Measurements from ENCODE around the gene CAPN1. TPM values are rescaled to one million over a fixed set of nuclear protein-coding genes. Genes with fewer than 3 reads are reported as not detected.

Gene CAPN1
- total and polyA plus RNA-seq, 2 of the 13 experiments (the other 11 are each of a cell fraction or from before 2014, with no cell fraction given), result 57.3 to 82.6 TPM

GRCh38 chr11:65186701-65187100, 5.0 kb downstream of the CAPN1 start:
- no peaks in the 10 kb centered on the region for H3K27me3 ChIP-seq (ENCODE audit: control insufficient read depth in 1 of 2, insufficient read depth in 2 of 2, low read length in 2 of 2)
- H2AFZ ChIP-seq (ENCODE audit: low read length), result no peak overlapping the region
- H3K79me2 ChIP-seq (ENCODE audit: insufficient read depth, low read length), result peaks cover 14% of the 10 kb centered on the region
- no peak for DNase-seq (ENCODE audit: low spot score)
- ChIA-PET POLR2A (no interaction called here), CTCF (ENCODE audit: low intra/inter-chr PET ratio, low total read pairs) (no interaction called here)
- over 99% methylated on average over 9 of the region's 9 CpGs for WGBS (ENCODE audit: low lambda C conversion rate)
- FAIRE-seq, result no peak
- H3K4me3 ChIP-seq (replicated peaks in 1 of 3; ENCODE audit: insufficient read depth in 1 of 3, low read depth in 2 of 3, low read length in 3 of 3), result no peak overlapping the region
- no peak overlapping the region for H3K27ac ChIP-seq (ENCODE audit: extremely low read length, insufficient read depth, low read length)
- intact Hi-C loops (cut with micrococcal nuclease; ENCODE audit: unreplicated experiment), result no loop called here
- TF ChIP-seq XBP1 (CRISPR knock-in tag; IDR thresholded peaks at IDR 0.05) (no peak), ARID2 (CRISPR knock-in tag; IDR thresholded peaks at IDR 0.05; ENCODE audit: borderline replicate concordance) (no peak), TFE3 (CRISPR knock-in tag; IDR thresholded peaks at IDR 0.05) (no peak), ZNF678 (CRISPR knock-in tag; IDR thresholded peaks at IDR 0.05) (no peak), ZBTB8A (CRISPR knock-in tag; IDR thresholded peaks at IDR 0.05; ENCODE audit: borderline replicate concordance, low read depth) (no peak), ZNF234 (CRISPR knock-in tag; conservative IDR thresholded peaks at IDR 0.05) (no peak), ZNF33A (CRISPR knock-in tag; IDR thresholded peaks at IDR 0.05; ENCODE audit: borderline replicate concordance) (no peak)
- no peak overlapping the region for H3K4me2 ChIP-seq (ENCODE audit: low read depth, low read length)
- H4K20me1 ChIP-seq (ENCODE audit: insufficient read depth, low read length), result no peaks in the 10 kb centered on the region
- peaks cover 8 to 39% of the 10 kb centered on the region in 2 experiments; a peak in 4 of 5 replicates for H3K36me3 ChIP-seq (replicated peaks in 1 of 2; ENCODE audit: control insufficient read depth in 1 of 2, insufficient read depth in 2 of 2, low read length in 2 of 2)
- H3K9ac ChIP-seq (ENCODE audit: insufficient read depth, low read depth, low read length), result no peak overlapping the region
- ATAC-seq, result no peak
- H3K4me1 ChIP-seq (ENCODE audit: insufficient read depth, low read length), result peaks cover 16% of the 10 kb centered on the region
- H3K9me3 ChIP-seq (ENCODE audit: low read length), result no peaks in the 10 kb centered on the region
- no TSS peak for BruUV-seq (replicated peaks)
- in situ Hi-C loops (cut with HindIII; ENCODE audit: extremely low pct_ligation_motif_present, low pct_unique_long_range_greater_than_20kb), result no loop called here

GRCh38 chr11:65187146-65187675, 5.5 kb downstream of the CAPN1 start:
- TF ChIP-seq FOSL2 (CRISPR knock-in tag; IDR thresholded peaks at IDR 0.05), result no peak
- TF ChIP-seq SSRP1 (CRISPR knock-in tag; IDR thresholded peaks at IDR 0.05), result no peak
- no peak for TF ChIP-seq ZKSCAN1 (IDR thresholded peaks at IDR 0.05; ENCODE audit: low read length)
- no peak for TF ChIP-seq NCOR1 (IDR thresholded peaks at IDR 0.05; ENCODE audit: borderline replicate concordance, low read length)
- TF ChIP-seq HIVEP1 (CRISPR knock-in tag; IDR thresholded peaks at IDR 0.05), result no peak
- TF ChIP-seq KDM4B (CRISPR knock-in tag; IDR thresholded peaks at IDR 0.05), result no peak
- no peak for TF ChIP-seq ZNF780A (CRISPR knock-in tag; IDR thresholded peaks at IDR 0.05)
- no peak for TF ChIP-seq SALL1 (CRISPR knock-in tag; IDR thresholded peaks at IDR 0.05)
- TF ChIP-seq ONECUT2 (CRISPR knock-in tag; IDR thresholded peaks at IDR 0.05), result no peak
- TF ChIP-seq ZNF770 (CRISPR knock-in tag; IDR thresholded peaks at IDR 0.05), result no peak
- no peak for TF ChIP-seq ZNF570 (CRISPR knock-in tag; IDR thresholded peaks at IDR 0.05; ENCODE audit: borderline replicate concordance)
- H3K4me3 ChIP-seq (replicated peaks in 1 of 3; ENCODE audit: insufficient read depth in 1 of 3, low read depth in 2 of 3, low read length in 3 of 3), result no peak overlapping the region
- ATAC-seq (no peak), DNase-seq (ENCODE audit: low spot score) (no peak), FAIRE-seq (no peak)
- no peak overlapping the region for H3K27ac ChIP-seq (ENCODE audit: extremely low read length, insufficient read depth, low read length)
- no peaks in the 10 kb centered on the region for H3K9me3 ChIP-seq (ENCODE audit: low read length)
- intact Hi-C loops (cut with micrococcal nuclease; ENCODE audit: unreplicated experiment), result no loop called here
- peaks cover 8 to 43% of the 10 kb centered on the region in 2 experiments; a peak in 4 of 5 replicates for H3K36me3 ChIP-seq (replicated peaks in 1 of 2; ENCODE audit: control insufficient read depth in 1 of 2, insufficient read depth in 2 of 2, low read length in 2 of 2)
- peaks cover 16% of the 10 kb centered on the region for H3K4me1 ChIP-seq (ENCODE audit: insufficient read depth, low read length)
- no peaks in the 10 kb centered on the region for H4K20me1 ChIP-seq (ENCODE audit: insufficient read depth, low read length)
- 100% methylated on average over 5 of the region's 6 CpGs for WGBS (ENCODE audit: low lambda C conversion rate)
- H3K9ac ChIP-seq (ENCODE audit: insufficient read depth, low read depth, low read length), result no peak overlapping the region
- H3K79me2 ChIP-seq (ENCODE audit: insufficient read depth, low read length), result peaks cover 10% of the 10 kb centered on the region
- no peaks in the 10 kb centered on the region for H3K27me3 ChIP-seq (ENCODE audit: control insufficient read depth in 1 of 2, insufficient read depth in 2 of 2, low read length in 2 of 2)
- H2AFZ ChIP-seq (ENCODE audit: low read length), result no peak overlapping the region
- CTCF ChIA-PET (ENCODE audit: low intra/inter-chr PET ratio, low total read pairs), result no interaction called here
- H3K4me2 ChIP-seq (ENCODE audit: low read depth, low read length), result no peak overlapping the region
- in situ Hi-C loops (cut with HindIII; ENCODE audit: extremely low pct_ligation_motif_present, low pct_unique_long_range_greater_than_20kb), result no loop called here
- no TSS peak for BruUV-seq (replicated peaks)
- POLR2A ChIA-PET, result no interaction called here
